HCT116 (cell line): ENCODE data around the gene VTI1A. TPM values are rescaled to one million over a fixed set of nuclear protein-coding genes. Genes with fewer than 3 reads are reported as not detected.

Experiments
- ATAC-seq: fragments of 200-7000 bp; cut with Tn5 transposase; 2 replicates; pipeline ENCODE4 v1.9.1; 2020; ENCODE audit warnings: mild to moderate bottlenecking, moderate library complexity
- BruUV-seq: library from RNA; stranded (reverse); fragments of 400-500 nt; replicated peaks from 2 replicates; lab custom pipeline; 2021; lab: Mats Ljungman, UMichigan
- CTCF ChIA-PET: fragments of 300-600 bp; sonication (Branson Sonifier 250); formaldehyde crosslinking; loops from one replicate; lab custom pipeline; 2021; ENCODE audit warnings: antibody characterized with exemption; lab: Charles Lee
- POLR2A ChIA-PET: fragments of 300-600, 350-600 bp; sonication (Branson Sonifier 250); formaldehyde crosslinking; loops from one replicate; lab custom pipeline; 2021; ENCODE audit warnings: antibody characterized with exemption; lab: Charles Lee
- RAD21 ChIA-PET, 2 experiments: fragments of 300-600 bp; sonication (Branson Sonifier 250); formaldehyde crosslinking; loops; one replicate each; lab custom pipeline; 2023; ENCODE audit warnings: low total read pairs in 2 of 2; ENCODE audit not compliant: uncharacterized antibody in 2 of 2, unreplicated experiment in 2 of 2, low non-redundant PET in 1 of 2; lab: Charles Lee
- DNase-seq: peaks from one replicate; pipeline ENCODE4 v3.0.0-alpha.2; 2010; ENCODE audit warnings: low read depth, low spot score
- H2AFZ ChIP-seq: fragments of 200-600 bp; shearing (Covaris generic), sonication (generic); 2 replicates; pipeline ENCODE4 v1.6.1; 2017; ENCODE audit warnings: low read depth, mixed run types, mixed read lengths, antibody characterized with exemption, low read length; ENCODE audit not compliant: poor library complexity, severe bottlenecking
- H3K27ac ChIP-seq: 2 replicates; pipeline ENCODE4 v1.5.1; 2012; ENCODE audit warnings: low read depth, low read length
- H3K27me3 ChIP-seq: fragments of 200-600 bp; sonication (generic); 2 replicates; pipeline ENCODE4 v1.6.1; 2016; ENCODE audit warnings: mixed run types, low read length, mixed read lengths; ENCODE audit not compliant: insufficient read depth
- H3K36me3 ChIP-seq, 2 experiments: fragments of 200-500 bp in 1 of 2; fragments of 200-600 bp in 1 of 2; sonication (Bioruptor generic) in 1 of 2; sonication (generic) in 1 of 2; 2 replicates each; pipeline versions ENCODE4 v1.5.1 to v1.6.1; 2014 to 2016; ENCODE audit warnings: low read length in 2 of 2, inconsistent platforms in 1 of 2, mixed read lengths in 1 of 2, mixed run types in 1 of 2; ENCODE audit not compliant: insufficient read depth in 2 of 2, control insufficient read depth in 1 of 2
- H3K4me1 ChIP-seq, 2 experiments: fragments of 200-600 bp in 1 of 2; sonication (generic) in 1 of 2; 2 replicates each; pipeline versions ENCODE4 v1.5.1 to v1.6.1; 2012 to 2017; ENCODE audit warnings: low read length in 2 of 2, inconsistent platforms in 1 of 2, mild to moderate bottlenecking in 1 of 2, mixed read lengths in 1 of 2, mixed run types in 1 of 2, moderate library complexity in 1 of 2; ENCODE audit not compliant: insufficient read depth in 2 of 2, control insufficient read depth in 1 of 2
- H3K4me2 ChIP-seq: fragments of 200-600 bp; sonication (generic); 2 replicates; pipeline ENCODE4 v1.6.1; 2017; ENCODE audit warnings: mixed run types, low read length, mixed read lengths
- H3K4me3 ChIP-seq, 2 experiments: fragments of 200-600 bp in 1 of 2; sonication (generic) in 1 of 2; replicated peaks in 1 of 2; 2 replicates each; pipeline ENCODE4 v1.5.1; 2011 to 2016; ENCODE audit warnings: low read length in 2 of 2, control low read depth in 1 of 2, low read depth in 1 of 2, mild to moderate bottlenecking in 1 of 2, mixed read lengths in 1 of 2, mixed run types in 1 of 2
- H3K79me2 ChIP-seq: fragments of 200-600 bp; sonication (generic); 2 replicates; pipeline ENCODE4 v1.6.1; 2017; ENCODE audit warnings: mild to moderate bottlenecking, mixed run types, low read length, moderate library complexity, mixed read lengths; ENCODE audit not compliant: insufficient read depth
- H3K9ac ChIP-seq: fragments of 200-600 bp; sonication (generic); 2 replicates; pipeline ENCODE4 v1.6.1; 2016; ENCODE audit warnings: low read length, mixed read lengths
- H3K9me2 ChIP-seq: fragments of 200-600 bp; sonication (generic), shearing (Covaris generic); 2 replicates; pipeline ENCODE4 v1.6.1; 2017; ENCODE audit warnings: mixed run types, mild to moderate bottlenecking, moderate library complexity; ENCODE audit not compliant: insufficient read depth
- H3K9me3 ChIP-seq, 2 experiments: fragments of 200-500 bp in 1 of 2; fragments of 200-600 bp in 1 of 2; sonication (Bioruptor generic) in 1 of 2; sonication (generic) in 1 of 2; 2 replicates each; pipeline ENCODE4 v1.6.1; 2014 to 2017; ENCODE audit warnings: low read length in 2 of 2, mixed read lengths in 2 of 2, inconsistent platforms in 1 of 2, low read depth in 1 of 2, mild to moderate bottlenecking in 1 of 2, mixed run types in 1 of 2, moderate library complexity in 1 of 2; ENCODE audit not compliant: control insufficient read depth in 1 of 2, insufficient read depth in 1 of 2
- H4K20me1 ChIP-seq: fragments of 200-600 bp; sonication (generic), shearing (Covaris generic); 2 replicates; pipeline ENCODE4 v1.6.1; 2017; ENCODE audit warnings: mixed run types, mild to moderate bottlenecking, moderate library complexity; ENCODE audit not compliant: insufficient read depth
- CBX3 ChIP-seq: IDR thresholded peaks from 2 replicates; pipeline ENCODE4 v1.6.1; 2012; ENCODE audit warnings: low read depth
- CEBPB ChIP-seq: IDR thresholded peaks from 2 replicates; pipeline ENCODE4 v1.6.1; 2012; ENCODE audit warnings: low read depth
- FOSL1 ChIP-seq: IDR thresholded peaks from 2 replicates; pipeline ENCODE4 v1.6.1; 2012; ENCODE audit warnings: low read depth
- JUND ChIP-seq: IDR thresholded peaks from 2 replicates; pipeline ENCODE4 v1.6.1; 2012
- POLR2A ChIP-seq: IDR thresholded peaks from 2 replicates; pipeline ENCODE4 v1.7.0; 2011; ENCODE audit warnings: borderline replicate concordance; ENCODE audit not compliant: insufficient read depth, insufficient read length; ENCODE audit errors: extremely low read depth
- POLR2AphosphoS5 ChIP-seq: IDR thresholded peaks from 2 replicates; pipeline ENCODE4 v1.6.1; 2011; ENCODE audit warnings: mild to moderate bottlenecking, low read depth, low read length, moderate library complexity
- RAD21 ChIP-seq: IDR thresholded peaks from 2 replicates; pipeline ENCODE4 v1.6.1; 2012; ENCODE audit warnings: low read depth, mild to moderate bottlenecking
- REST ChIP-seq: IDR thresholded peaks from 2 replicates; pipeline ENCODE4 v1.6.1; 2012; ENCODE audit warnings: low read depth
- SIN3A ChIP-seq: IDR thresholded peaks from 2 replicates; pipeline ENCODE4 v1.6.1; 2012; ENCODE audit warnings: low read depth
- SP1 ChIP-seq: IDR thresholded peaks from 2 replicates; pipeline ENCODE4 v1.6.1; 2012; ENCODE audit warnings: low read depth
- TCF7L2 ChIP-seq: IDR thresholded peaks from 2 replicates; pipeline ENCODE4 v1.7.0; 2011; ENCODE audit warnings: borderline replicate concordance, inconsistent platforms; ENCODE audit not compliant: insufficient read depth, insufficient read length; ENCODE audit errors: extremely low read depth
- ZNF274 ChIP-seq: fragments of 200-500 bp; sonication (Bioruptor generic); IDR thresholded peaks from 2 replicates; pipeline ENCODE4 v1.6.1; 2014; ENCODE audit warnings: mild to moderate bottlenecking, low read depth, low read length, inconsistent platforms
- intact Hi-C: fragments of 100-400 bp; cut with micrococcal nuclease; formaldehyde crosslinking; loops from 2 replicates; pipeline ENCODE4 v1.10.0; 2022
- total RNA-seq: library from RNA; stranded (reverse); gene quantifications from one replicate; pipeline ENCODE4 v1.2.1, GENCODE V29; 2021; ENCODE audit not compliant: unreplicated experiment
- TF ChIP-seq, protein P1 (sequence below): IDR thresholded peaks from 2 replicates; pipeline ENCODE4 v1.6.1; 2012

The VTI1A gene
- total RNA-seq, 1 experiment from 2014 or later = 80.7 TPM

- TF ChIP-seq POLR2A = no peak
- peak; percentile 56 for TF ChIP-seq JUND
- peak; percentile 77 for TF ChIP-seq SP1
- no peak for TF ChIP-seq ZNF274
- TF ChIP-seq SIN3A = peak; percentile 69
- peak; percentile 45; the same call in 1 of the 2 replicates for TF ChIP-seq CEBPB
Measured at GRCh38 chr10:112658900-112659638, 212.1 kb downstream of the VTI1A start (continued).

DNA sequence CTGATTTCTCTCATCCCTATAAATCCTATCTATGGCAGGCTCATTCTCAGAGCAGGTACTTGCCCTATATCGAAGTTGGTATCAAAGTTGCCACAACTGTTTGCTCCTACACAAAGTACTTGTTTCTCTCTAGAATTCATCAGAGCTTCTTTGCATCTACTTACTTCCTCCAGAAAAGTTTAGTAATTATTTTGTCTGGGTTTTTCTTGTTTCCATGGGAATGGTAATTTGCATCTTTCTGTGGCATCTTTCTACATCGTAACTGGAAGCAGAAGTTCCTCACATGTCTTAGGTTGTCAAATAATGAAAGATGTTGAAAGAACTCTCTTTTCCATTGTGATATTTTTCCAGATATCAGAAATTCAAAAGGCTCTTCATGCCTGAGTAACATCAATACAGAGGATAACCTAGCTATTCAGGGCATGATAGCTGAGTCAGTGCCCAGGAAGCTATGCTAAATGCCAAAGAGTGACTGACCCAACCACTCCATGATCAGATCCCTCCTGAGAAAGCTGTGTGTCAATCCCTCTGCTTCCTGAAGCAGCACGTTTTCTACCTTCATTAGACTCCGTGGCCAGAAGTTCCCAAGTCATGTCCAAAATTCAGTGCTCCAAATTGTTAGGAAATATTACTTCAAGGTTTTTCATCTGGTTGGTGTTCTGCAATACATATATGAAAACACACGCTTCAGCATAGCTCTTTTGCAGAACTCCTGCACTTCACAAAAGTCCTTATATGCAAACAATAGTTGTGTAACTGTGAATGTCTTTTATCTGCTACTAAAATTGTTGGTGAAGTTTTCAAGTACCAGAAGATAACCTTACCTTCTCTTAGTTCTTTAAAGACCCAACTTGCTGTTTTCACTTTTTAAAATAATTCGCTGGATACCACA is 216.5 kb downstream of the VTI1A start:
- Histone ChIP-seq H3K9ac (peak overlapping the region; percentile 14; the same call in 1 of the 2 replicates), H3K27me3 (no peaks in the 10 kb centered on the region), H3K27ac (peak overlapping the region; percentile 32; the same call in 1 of the 2 replicates), H3K9me3 (no peaks in the 10 kb centered on the region), H2AFZ (no peak overlapping the region), H3K9me2 (no peaks in the 10 kb centered on the region), H3K36me3 (0 out of 4 replicates have a peak, but pooled peaks cover 0 to 4% of the 10 kb centered on the region in 2 experiments), H3K4me3 (no peak overlapping the region), H4K20me1 (no peaks in the 10 kb centered on the region), H3K4me1 (peaks cover 27 to 46% of the 10 kb centered on the region in 2 experiments), H3K79me2 (peaks cover 19% of the 10 kb centered on the region; the same call in 1 of the 2 replicates), H3K4me2 (peak overlapping the region; percentile 39)
- BruUV-seq = no TSS peak
- DNase-seq (peak; percentile 75), ATAC-seq (peak; percentile 89)
- TF ChIP-seq TCF7L2 (no peak), SIN3A (peak; percentile 70), POLR2AphosphoS5 (peak; percentile 30; the same call in 1 of the 2 replicates), SP1 (peak; percentile 77), REST (no peak), RAD21 (peak; percentile 16; the same call in 1 of the 2 replicates), JUND (peak; percentile 73), CBX3 (peak; percentile 89), CEBPB (0 out of 2 replicates have a peak, but pooled peaks have one; percentile 41), FOSL1 (peak; percentile 78)
- TF ChIP-seq, protein P1, sequence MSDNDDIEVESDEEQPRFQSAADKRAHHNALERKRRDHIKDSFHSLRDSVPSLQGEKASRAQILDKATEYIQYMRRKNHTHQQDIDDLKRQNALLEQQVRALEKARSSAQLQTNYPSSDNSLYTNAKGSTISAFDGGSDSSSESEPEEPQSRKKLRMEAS = peak; percentile 64; the same call in 1 of the 2 replicates
- POLR2A ChIA-PET = no interaction called here
- RAD21 ChIA-PET = no interaction called here
- CTCF ChIA-PET = no interaction called here
- intact Hi-C loops = loop anchor here (10.0 kb wide), 1 partner anchor 721 kb away; no protein-coding TSS in a partner anchor
